Effector memory CD4-positive, alpha-beta T cell (primary cell): ENCODE data around the gene MUC13.

Experiments used
- DNase-seq, 3 donors: peaks; one replicate each; pipeline ENCODE4 v3.0.0-alpha.2; 2020
- H3K27ac ChIP-seq: 2 replicates; pipeline ENCODE4 v1.7.0; 2013; ENCODE audit warnings: mild to moderate bottlenecking, low read length, moderate library complexity; ENCODE audit not compliant: insufficient read depth, poor library complexity, severe bottlenecking
- H3K27me3 ChIP-seq: replicated peaks from 2 replicates; pipeline ENCODE4 v1.7.0; 2013; ENCODE audit warnings: mild to moderate bottlenecking, low read length; ENCODE audit not compliant: insufficient read depth, control insufficient read depth, poor library complexity, severe bottlenecking
- H3K36me3 ChIP-seq: 2 replicates; pipeline ENCODE4 v1.7.0; 2013; ENCODE audit warnings: mild to moderate bottlenecking, low read length, moderate library complexity; ENCODE audit not compliant: control insufficient read depth, insufficient read depth
- H3K4me1 ChIP-seq: 2 replicates; pipeline ENCODE4 v1.7.0; 2013; ENCODE audit warnings: low read length, mild to moderate bottlenecking; ENCODE audit not compliant: control insufficient read depth, insufficient read depth, poor library complexity, severe bottlenecking
- H3K4me3 ChIP-seq: 2 replicates; pipeline ENCODE4 v1.7.0; 2013; ENCODE audit warnings: low read length, low read depth, mild to moderate bottlenecking; ENCODE audit not compliant: insufficient read depth, poor library complexity, severe bottlenecking
- H3K9me3 ChIP-seq: 2 replicates; pipeline ENCODE4 v1.7.0; 2013; ENCODE audit warnings: mild to moderate bottlenecking, low read length, moderate library complexity; ENCODE audit not compliant: control insufficient read depth

Gene MUC13

GRCh38 chr3:124907957-124908356 is 26.6 kb downstream of the MUC13 start:
- DNase-seq: no peak
- Histone ChIP-seq H3K36me3 (no peaks in the 10 kb centered on the region), H3K27ac (no peak overlapping the region), H3K27me3 (no peaks in the 10 kb centered on the region), H3K4me1 (no peaks in the 10 kb centered on the region), H3K4me3 (no peak overlapping the region), H3K9me3 (no peaks in the 10 kb centered on the region)

- no peaks in the 10 kb centered on the region for H3K27me3 ChIP-seq
- no peak overlapping the region for H3K27ac ChIP-seq
- H3K36me3 ChIP-seq: no peaks in the 10 kb centered on the region
- H3K9me3 ChIP-seq: no peaks in the 10 kb centered on the region
- no peak for DNase-seq
- no peak overlapping the region for H3K4me3 ChIP-seq
- no peaks in the 10 kb centered on the region for H3K4me1 ChIP-seq
These were observed 29.6 kb downstream of the MUC13 start for GRCh38 chr3:124904835-124905492.

GRCh38 chr3:124903896-124904834 is 30.4 kb downstream of the MUC13 start:
- Histone ChIP-seq H3K27me3 (no peaks in the 10 kb centered on the region), H3K4me1 (no peaks in the 10 kb centered on the region)
- no peak for DNase-seq

GRCh38 chr3:124896824-124897526 is 37.6 kb downstream of the MUC13 start:
- Histone ChIP-seq H3K9me3 (no peaks in the 10 kb centered on the region), H3K4me3 (no peak overlapping the region), H3K36me3 (no peaks in the 10 kb centered on the region), H3K27ac (no peak overlapping the region), H3K4me1 (no peaks in the 10 kb centered on the region), H3K27me3 (no peaks in the 10 kb centered on the region)
- DNase-seq: no peak

More at GRCh38 chr3:124903896-124904834, 30.4 kb downstream of the MUC13 start:
- Histone ChIP-seq H3K27ac (no peak overlapping the region), H3K4me3 (no peak overlapping the region), H3K9me3 (no peaks in the 10 kb centered on the region), H3K36me3 (no peaks in the 10 kb centered on the region)

- DNase-seq: no peak
- Histone ChIP-seq H3K4me1 (no peaks in the 10 kb centered on the region), H3K27ac (no peak overlapping the region), H3K4me3 (no peak overlapping the region), H3K27me3 (no peaks in the 10 kb centered on the region), H3K9me3 (no peaks in the 10 kb centered on the region), H3K36me3 (no peaks in the 10 kb centered on the region)
These were observed 38.8 kb downstream of the MUC13 start for GRCh38 chr3:124895756-124896155.

GRCh38 chr3:124893526-124893925 is 41.0 kb downstream of the MUC13 start:
- no peaks in the 10 kb centered on the region for H3K4me1 ChIP-seq
- H3K27me3 ChIP-seq: no peaks in the 10 kb centered on the region
- no peak overlapping the region for H3K27ac ChIP-seq
- H3K36me3 ChIP-seq: no peaks in the 10 kb centered on the region
- H3K9me3 ChIP-seq: no peaks in the 10 kb centered on the region
- no peak for DNase-seq
- H3K4me3 ChIP-seq: no peak overlapping the region

- Histone ChIP-seq H3K4me3 (no peak overlapping the region), H3K9me3 (no peaks in the 10 kb centered on the region), H3K27ac (no peak overlapping the region), H3K36me3 (no peaks in the 10 kb centered on the region), H3K4me1 (peaks cover 5% of the 10 kb centered on the region), H3K27me3 (peaks cover 8% of the 10 kb centered on the region)
- DNase-seq: no peak
These were observed 43.9 kb downstream of the MUC13 start for GRCh38 chr3:124890573-124891190.

- H3K4me1 ChIP-seq: peaks cover 5% of the 10 kb centered on the region
These were observed 45.8 kb downstream of the MUC13 start for GRCh38 chr3:124888482-124889441.

GRCh38 chr3:124887932-124888298 is 46.6 kb downstream of the MUC13 start:
- Histone ChIP-seq H3K9me3 (no peaks in the 10 kb centered on the region), H3K36me3 (no peaks in the 10 kb centered on the region), H3K27me3 (peaks cover 11% of the 10 kb centered on the region), H3K27ac (no peak overlapping the region), H3K4me3 (peak overlapping the region; percentile 67), H3K4me1 (peaks cover 5% of the 10 kb centered on the region)
- DNase-seq: no peak

More at GRCh38 chr3:124888482-124889441, 45.8 kb downstream of the MUC13 start:
- Histone ChIP-seq H3K36me3 (no peaks in the 10 kb centered on the region), H3K9me3 (no peaks in the 10 kb centered on the region), H3K27ac (no peak overlapping the region), H3K27me3 (peaks cover 11% of the 10 kb centered on the region), H3K4me3 (no peak overlapping the region)
- DNase-seq: no peak
